ENCODE data around the gene BLACAT1. TPM values are rescaled to one million over a fixed set of nuclear protein-coding genes. Genes with fewer than 3 reads are reported as not detected.

Gene BLACAT1
- total and polyA plus RNA-seq, 2 of the 13 experiments (the other 11 are each of a cell fraction or from before 2014, with no cell fraction given), result 1.2 to 2.8 TPM

DNA sequence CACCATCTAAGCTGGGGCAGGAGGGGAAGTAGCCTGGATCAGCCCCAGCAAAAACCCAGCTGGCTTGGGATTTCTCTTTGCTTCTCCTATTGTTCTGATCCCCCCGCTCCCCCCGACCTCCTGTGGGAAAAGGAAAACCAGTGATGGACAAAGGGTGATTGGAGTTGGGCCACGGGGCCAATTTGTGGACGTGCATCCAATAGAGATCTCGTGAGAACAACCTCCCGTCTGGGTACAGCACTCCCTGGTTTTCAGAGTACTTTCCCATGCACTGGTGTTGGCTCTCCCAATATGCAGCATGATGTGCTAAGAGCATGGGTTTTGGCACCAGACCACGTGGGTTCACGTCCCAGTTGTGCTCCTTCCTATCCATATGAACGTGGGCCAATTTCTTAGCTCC, 9.0 kb downstream of the BLACAT1 start:
- H3K27ac ChIP-seq (ENCODE audit: extremely low read length, insufficient read depth, low read length), result no peak overlapping the region

DNA sequence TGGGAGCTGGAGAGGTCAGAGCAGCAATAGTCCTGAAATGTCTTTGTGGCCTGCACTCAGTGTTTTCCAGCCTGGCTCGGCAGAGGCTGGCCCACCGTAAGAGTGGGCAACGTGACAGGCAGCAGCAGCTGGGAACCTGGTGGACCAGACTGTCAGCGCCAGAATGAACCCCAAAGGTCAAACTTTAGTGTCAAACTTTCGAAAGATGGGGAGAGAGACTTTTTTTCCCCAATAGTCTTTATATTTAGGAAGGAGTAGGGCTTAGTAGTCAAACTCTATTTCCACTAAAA, 10.3 kb downstream of the BLACAT1 start:
- Histone ChIP-seq H3K4me1 (ENCODE audit: insufficient read depth, low read length) (peaks cover 87% of the 10 kb centered on the region), H3K36me3 (replicated peaks in 1 of 2; ENCODE audit: control insufficient read depth in 1 of 2, insufficient read depth in 2 of 2, low read length in 2 of 2) (no peaks in the 10 kb centered on the region; a peak in 1 of 5 replicates), H3K4me2 (ENCODE audit: low read depth, low read length) (no peak overlapping the region), H3K4me3 (replicated peaks in 1 of 3; ENCODE audit: insufficient read depth in 1 of 3, low read depth in 2 of 3, low read length in 3 of 3) (no peak overlapping the region), H3K9me3 (ENCODE audit: low read length) (no peaks in the 10 kb centered on the region), H3K27ac (ENCODE audit: extremely low read length, insufficient read depth, low read length) (no peak overlapping the region), H3K79me2 (ENCODE audit: insufficient read depth, low read length) (peaks cover 24% of the 10 kb centered on the region), H3K27me3 (ENCODE audit: control insufficient read depth in 1 of 2, insufficient read depth in 2 of 2, low read length in 2 of 2) (no peaks in the 10 kb centered on the region), H3K9ac (ENCODE audit: insufficient read depth, low read depth, low read length) (no peak overlapping the region), H4K20me1 (ENCODE audit: insufficient read depth, low read length) (peaks cover 7% of the 10 kb centered on the region; the same call in 1 of the 2 replicates), H2AFZ (ENCODE audit: low read length) (no peak overlapping the region)
- intact Hi-C loops (cut with micrococcal nuclease; ENCODE audit: unreplicated experiment) (no loop called here), in situ Hi-C loops (cut with HindIII; ENCODE audit: extremely low pct_ligation_motif_present, low pct_unique_long_range_greater_than_20kb) (no loop called here)
- no peak for FAIRE-seq
- no peak for DNase-seq (ENCODE audit: low spot score)
- no peak for TF ChIP-seq ATRX (CRISPR knock-in tag; IDR thresholded peaks at IDR 0.05; ENCODE audit: borderline replicate concordance)
- no peak for TF ChIP-seq KLF15 (CRISPR knock-in tag; IDR thresholded peaks at IDR 0.05; ENCODE audit: borderline replicate concordance)
- TF ChIP-seq ZNF841 (CRISPR knock-in tag; IDR thresholded peaks at IDR 0.05; ENCODE audit: borderline replicate concordance), result no peak
- TF ChIP-seq DNMT3B (CRISPR knock-in tag; conservative IDR thresholded peaks at IDR 0.05), result no peak
- TF ChIP-seq MED8 (CRISPR knock-in tag; IDR thresholded peaks at IDR 0.05; ENCODE audit: insufficient replicate concordance), result no peak
- TF ChIP-seq, protein P1, sequence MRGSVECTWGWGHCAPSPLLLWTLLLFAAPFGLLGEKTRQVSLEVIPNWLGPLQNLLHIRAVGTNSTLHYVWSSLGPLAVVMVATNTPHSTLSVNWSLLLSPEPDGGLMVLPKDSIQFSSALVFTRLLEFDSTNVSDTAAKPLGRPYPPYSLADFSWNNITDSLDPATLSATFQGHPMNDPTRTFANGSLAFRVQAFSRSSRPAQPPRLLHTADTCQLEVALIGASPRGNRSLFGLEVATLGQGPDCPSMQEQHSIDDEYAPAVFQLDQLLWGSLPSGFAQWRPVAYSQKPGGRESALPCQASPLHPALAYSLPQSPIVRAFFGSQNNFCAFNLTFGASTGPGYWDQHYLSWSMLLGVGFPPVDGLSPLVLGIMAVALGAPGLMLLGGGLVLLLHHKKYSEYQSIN (CRISPR knock-in tag; IDR thresholded peaks at IDR 0.05; ENCODE audit: borderline replicate concordance), result no peak
- no peak for TF ChIP-seq KLF9 (CRISPR knock-in tag; IDR thresholded peaks at IDR 0.05; ENCODE audit: low read depth)
- TF ChIP-seq, protein P2, sequence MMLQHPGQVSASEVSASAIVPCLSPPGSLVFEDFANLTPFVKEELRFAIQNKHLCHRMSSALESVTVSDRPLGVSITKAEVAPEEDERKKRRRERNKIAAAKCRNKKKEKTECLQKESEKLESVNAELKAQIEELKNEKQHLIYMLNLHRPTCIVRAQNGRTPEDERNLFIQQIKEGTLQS (CRISPR knock-in tag; IDR thresholded peaks at IDR 0.05), result no peak
- TF ChIP-seq AHR (CRISPR knock-in tag; IDR thresholded peaks at IDR 0.05), result no peak
- ChIA-PET POLR2A (no interaction called here), CTCF (ENCODE audit: low intra/inter-chr PET ratio, low total read pairs) (no interaction called here)
- no TSS peak for BruUV-seq (replicated peaks)
- ATAC-seq, result no peak
- WGBS (ENCODE audit: low lambda C conversion rate), result 92% methylated on average over 5 of the region's 5 CpGs

More for the DNA sequence above, 9.0 kb downstream of the BLACAT1 start:
- TF ChIP-seq ZNF17 (CRISPR knock-in tag; IDR thresholded peaks at IDR 0.05), result no peak
- TF ChIP-seq ZNF850 (CRISPR knock-in tag; conservative IDR thresholded peaks at IDR 0.05), result no peak
- TF ChIP-seq JUNB (CRISPR knock-in tag; IDR thresholded peaks at IDR 0.05; ENCODE audit: borderline replicate concordance), result 0 out of 2 replicates have a peak, but pooled peaks have one; percentile 16
- TF ChIP-seq KLF16 (CRISPR knock-in tag; IDR thresholded peaks at IDR 0.05), result no peak
- no peak for TF ChIP-seq NCOA2 (CRISPR knock-in tag; IDR thresholded peaks at IDR 0.05)
- peaks cover 24% of the 10 kb centered on the region for H3K79me2 ChIP-seq (ENCODE audit: insufficient read depth, low read length)
- H3K9ac ChIP-seq (ENCODE audit: insufficient read depth, low read depth, low read length), result no peak overlapping the region
- no peak overlapping the region for H3K4me3 ChIP-seq (replicated peaks in 1 of 3; ENCODE audit: insufficient read depth in 1 of 3, low read depth in 2 of 3, low read length in 3 of 3)
- peaks cover 87% of the 10 kb centered on the region for H3K4me1 ChIP-seq (ENCODE audit: insufficient read depth, low read length)
- intact Hi-C loops (cut with micrococcal nuclease; ENCODE audit: unreplicated experiment) (no loop called here), in situ Hi-C loops (cut with HindIII; ENCODE audit: extremely low pct_ligation_motif_present, low pct_unique_long_range_greater_than_20kb) (no loop called here)
- H2AFZ ChIP-seq (ENCODE audit: low read length), result no peak overlapping the region
- CTCF ChIA-PET (ENCODE audit: low intra/inter-chr PET ratio, low total read pairs), result no interaction called here
- H4K20me1 ChIP-seq (ENCODE audit: insufficient read depth, low read length), result peaks cover 7% of the 10 kb centered on the region; the same call in 1 of the 2 replicates
- 83% methylated on average over 9 of the region's 9 CpGs for WGBS (ENCODE audit: low lambda C conversion rate)
- H3K36me3 ChIP-seq (replicated peaks in 1 of 2; ENCODE audit: control insufficient read depth in 1 of 2, insufficient read depth in 2 of 2, low read length in 2 of 2), result no peaks in the 10 kb centered on the region; a peak in 1 of 5 replicates
- H3K9me3 ChIP-seq (ENCODE audit: low read length), result no peaks in the 10 kb centered on the region
- FAIRE-seq (no peak), DNase-seq (ENCODE audit: low spot score) (no peak), ATAC-seq (no peak)
- POLR2A ChIA-PET, result interaction anchor here (1.3 kb wide), 1 partner anchor 39 kb away, joined by 3 read pairs; no protein-coding TSS in a partner anchor
- BruUV-seq (replicated peaks), result no TSS peak
- H3K27me3 ChIP-seq (ENCODE audit: control insufficient read depth in 1 of 2, insufficient read depth in 2 of 2, low read length in 2 of 2), result no peaks in the 10 kb centered on the region
- H3K4me2 ChIP-seq (ENCODE audit: low read depth, low read length), result peak overlapping the region; percentile 46; the same call in 1 of the 2 replicates

All from HepG2 (cell line).